Measurements from ENCODE around the gene KIAA2012.

GRCh38 chr2:202127687-202128331 lies 54.8 kb downstream of the KIAA2012 start:
- no peak for TF ChIP-seq CTCF (conservative IDR thresholded peaks at IDR 0.05; ENCODE audit: low read depth, low read length)
- no peak for TF ChIP-seq USF2 (IDR thresholded peaks at IDR 0.05; ENCODE audit: low read depth, low read length)
- TF ChIP-seq NFE2L2 (IDR thresholded peaks at IDR 0.05; ENCODE audit: low read depth, low read length), result no peak
- TF ChIP-seq CEBPB (IDR thresholded peaks at IDR 0.05; ENCODE audit: low read depth, low read length), result no peak
- TF ChIP-seq POLR2A (IDR thresholded peaks at IDR 0.05; ENCODE audit: low read depth, low read length), result no peak
- TF ChIP-seq MXI1 (IDR thresholded peaks at IDR 0.05; ENCODE audit: borderline replicate concordance, low read depth, low read length), result no peak
- no peak for TF ChIP-seq BHLHE40 (IDR thresholded peaks at IDR 0.05; ENCODE audit: low read depth, low read length)
- TF ChIP-seq MAFK (IDR thresholded peaks at IDR 0.05; ENCODE audit: low read depth, low read length), result no peak
- no peak for TF ChIP-seq RAD21 (IDR thresholded peaks at IDR 0.05; ENCODE audit: low read length)
- TF ChIP-seq ELK1 (IDR thresholded peaks at IDR 0.05; ENCODE audit: borderline replicate concordance, low read depth, low read length), result no peak
- no peak for TF ChIP-seq MAZ (IDR thresholded peaks at IDR 0.05; ENCODE audit: borderline replicate concordance, low read depth, low read length)
- no peak for TF ChIP-seq FOS (IDR thresholded peaks at IDR 0.05; ENCODE audit: low read depth, low read length)

Measured in IMR-90 (cell line).